ENCODE measurements around the gene LMCD1. TPM values are rescaled to one million over a fixed set of nuclear protein-coding genes. Genes with fewer than 3 reads are reported as not detected.

LMCD1 gene
- polyA plus RNA-seq, 4 donors = 28.6 to 32.4 (median 30.7) TPM

DNA sequence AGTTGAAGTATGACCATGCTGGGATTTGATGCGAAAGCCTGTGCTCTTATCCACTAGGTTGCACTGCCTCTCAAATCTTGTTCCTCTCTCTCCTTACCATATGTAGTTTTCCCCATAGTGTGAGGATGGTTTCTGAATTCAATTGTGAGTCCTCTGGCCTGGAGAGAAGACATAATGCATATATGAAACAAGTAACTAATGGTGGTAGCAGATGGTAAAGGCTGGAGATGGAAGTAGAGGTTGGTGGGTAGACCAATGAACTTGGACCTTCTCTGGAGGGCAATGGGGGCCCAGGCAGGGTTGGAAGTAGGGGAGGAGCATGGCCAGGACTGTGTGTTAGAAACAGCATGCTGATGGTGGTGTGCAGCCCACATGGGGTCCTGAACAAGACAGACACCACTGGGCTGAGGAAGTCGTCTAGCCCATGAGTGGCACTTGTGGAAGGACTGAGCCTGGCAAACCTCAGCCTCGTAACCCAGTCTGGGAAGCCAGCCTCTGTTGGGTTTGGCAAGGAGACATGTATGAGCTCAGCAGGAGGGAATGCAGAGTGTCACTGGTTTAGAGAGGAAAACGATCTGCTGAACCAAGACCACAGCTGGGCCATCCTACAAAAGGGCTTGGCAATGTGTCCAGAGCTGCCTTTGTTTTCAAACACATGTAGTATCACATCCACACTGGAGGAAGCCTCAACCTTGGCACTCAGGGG lies 18.5 kb upstream of the LMCD1 start:
- DNase-seq (ENCODE audit: low read depth in 4 of 4, low spot score in 2 of 4) = no peak

DNA sequence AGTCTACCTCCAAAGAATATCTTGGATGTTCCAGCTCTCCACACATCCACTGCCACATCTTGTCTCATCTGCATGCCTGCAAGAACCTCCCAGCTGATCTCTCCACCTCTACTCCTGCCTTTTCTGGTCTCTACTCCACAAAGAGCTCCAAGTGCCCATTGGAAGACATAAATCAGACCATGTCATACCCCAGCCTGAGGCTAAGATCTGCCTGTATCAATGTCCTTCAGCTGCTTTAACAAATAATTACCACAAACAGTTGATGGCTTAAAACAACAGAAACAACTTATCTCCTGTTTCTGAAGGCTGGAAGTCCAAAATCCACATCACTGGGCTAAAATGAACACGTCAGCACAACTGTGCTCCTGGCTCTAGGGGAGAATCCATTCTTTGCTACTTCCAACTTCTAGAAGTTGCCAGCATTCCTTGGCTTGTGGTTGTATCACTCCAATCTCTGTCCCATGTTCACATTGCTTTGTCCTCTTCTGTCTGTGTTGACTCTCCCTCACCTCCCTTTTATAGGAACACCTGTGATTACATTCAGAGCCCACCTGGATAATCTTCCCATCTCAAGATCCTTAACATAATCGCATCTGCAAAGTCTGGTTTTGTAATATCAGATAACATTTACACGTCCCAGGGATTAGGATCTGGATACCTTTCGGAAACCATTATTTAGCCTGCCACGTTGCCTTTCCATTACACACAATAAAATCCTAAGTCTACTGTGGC lies 17.0 kb upstream of the LMCD1 start:
- DNase-seq (ENCODE audit: low read depth in 4 of 4, low spot score in 2 of 4) = no peak

- DNase-seq (ENCODE audit: low read depth in 4 of 4, low spot score in 2 of 4) = no peak
These were observed 16.3 kb upstream of the LMCD1 start for GRCh38 chr3:8485141-8485870.

DNA sequence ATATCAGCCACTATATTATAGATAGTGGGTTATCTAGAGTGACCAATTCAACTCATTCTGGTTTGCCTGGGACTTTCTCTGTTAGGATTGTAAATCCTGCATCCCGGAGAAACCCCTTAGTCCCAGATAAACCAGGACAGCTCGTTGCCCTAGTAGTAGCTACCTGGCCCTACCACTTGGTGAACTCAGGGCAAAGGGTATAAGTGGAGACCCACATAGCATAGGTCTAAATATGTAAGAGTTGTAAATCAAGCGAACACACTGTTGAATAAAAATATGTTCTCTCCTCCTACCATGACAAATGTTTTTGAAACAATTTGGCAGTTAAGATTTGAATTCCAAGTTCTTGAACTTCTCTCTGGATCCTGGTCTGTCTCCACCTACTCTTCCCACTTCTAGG lies 15.7 kb upstream of the LMCD1 start:
- DNase-seq (ENCODE audit: low read depth in 4 of 4, low spot score in 2 of 4) = no peak

DNA sequence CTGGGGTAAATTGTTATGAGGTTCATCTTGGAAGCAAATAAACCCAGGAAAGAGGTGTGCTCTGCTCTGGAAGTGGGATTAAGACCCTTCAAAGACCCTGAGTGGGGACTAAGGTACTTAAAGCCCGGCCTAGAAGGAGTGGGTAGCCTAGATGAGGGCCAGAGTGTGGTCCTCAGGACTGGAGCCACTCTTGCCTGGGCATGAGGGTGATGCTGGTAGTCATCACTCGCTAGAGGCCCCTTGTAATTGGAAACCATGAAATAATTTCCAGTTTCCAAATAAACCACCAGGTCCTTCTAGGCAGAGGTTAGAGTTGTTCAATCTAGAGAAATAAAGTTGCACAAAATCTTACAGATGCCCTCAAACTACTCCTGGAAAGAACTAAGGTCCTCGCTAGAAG lies 15.2 kb upstream of the LMCD1 start:
- DNase-seq (ENCODE audit: low read depth in 4 of 4, low spot score in 2 of 4) = no peak

DNA sequence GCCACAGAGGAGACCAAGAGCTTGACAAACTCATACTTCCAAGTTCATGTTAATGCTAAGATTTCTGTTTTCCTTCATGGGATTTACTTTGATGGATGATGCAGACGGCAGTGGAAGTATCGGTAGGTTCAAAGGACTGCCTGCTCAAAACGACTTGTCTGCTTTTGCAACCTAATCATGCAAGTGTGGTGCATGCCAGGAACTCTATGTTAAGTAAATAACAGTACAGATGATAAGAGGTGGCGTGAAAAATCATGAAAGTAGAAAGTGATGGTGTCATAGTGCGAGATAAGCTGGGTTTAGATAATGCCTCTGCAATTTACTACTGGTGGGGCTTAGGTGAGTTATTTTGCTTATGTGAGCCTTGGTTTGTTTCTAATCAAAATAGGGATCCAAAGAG lies 14.7 kb upstream of the LMCD1 start:
- DNase-seq (ENCODE audit: low read depth in 4 of 4, low spot score in 2 of 4) = no peak

- no peak for DNase-seq (ENCODE audit: low read depth in 4 of 4, low spot score in 2 of 4)
These were observed 13.2 kb upstream of the LMCD1 start for GRCh38 chr3:8488411-8488810.

GRCh38 chr3:8488877-8489276 lies 12.7 kb upstream of the LMCD1 start:
- DNase-seq (ENCODE audit: low read depth in 4 of 4, low spot score in 2 of 4) = no peak

DNA sequence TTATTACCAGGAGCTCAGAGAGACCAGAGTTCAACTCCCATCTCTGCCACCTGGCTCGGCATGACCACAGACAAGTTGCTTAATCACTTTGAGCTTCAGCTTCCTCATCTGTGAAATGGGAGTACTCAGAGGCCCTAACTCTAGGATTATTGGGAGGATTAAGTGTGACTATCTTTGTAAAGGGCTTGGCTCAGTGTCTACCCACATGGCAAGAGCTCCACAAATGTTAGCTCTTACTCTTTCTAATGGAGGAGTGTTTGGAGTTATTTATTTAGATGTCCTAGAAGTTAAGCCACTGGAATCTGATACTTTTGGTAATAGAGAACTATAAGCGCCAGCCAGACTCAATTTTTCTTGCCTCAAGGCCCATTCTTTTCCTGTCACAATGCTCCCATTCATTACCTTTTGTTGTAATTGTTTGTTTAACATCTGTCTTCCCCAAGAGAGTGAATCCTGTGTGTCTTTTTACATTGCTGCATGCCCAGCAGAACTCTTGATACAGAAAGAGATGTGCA lies 12.3 kb upstream of the LMCD1 start:
- no peak for DNase-seq (ENCODE audit: low read depth in 4 of 4, low spot score in 2 of 4)

DNA sequence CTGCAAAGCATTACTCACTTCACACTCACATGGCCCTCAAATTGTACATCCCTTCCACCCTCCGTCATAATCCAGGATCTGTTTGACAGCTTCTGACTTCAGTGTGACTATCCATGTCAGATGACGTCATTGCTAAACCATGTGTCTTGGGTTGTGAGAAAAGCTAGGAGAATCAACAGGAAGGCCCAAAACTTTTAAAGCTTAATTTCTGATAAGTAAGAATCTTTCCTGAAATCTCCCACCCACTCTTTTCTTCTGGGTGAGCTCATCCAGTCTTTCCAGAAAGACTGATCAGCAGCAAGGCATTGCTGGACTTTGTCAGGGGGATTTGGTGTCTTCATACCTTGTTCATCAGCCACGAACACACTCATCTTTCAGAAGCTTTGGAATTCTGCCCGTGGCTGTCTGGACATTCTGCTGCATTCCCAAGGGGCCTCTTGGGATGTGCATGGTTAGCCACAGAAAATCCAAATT lies 11.5 kb upstream of the LMCD1 start:
- DNase-seq (ENCODE audit: low read depth in 4 of 4, low spot score in 2 of 4) = no peak

GRCh38 chr3:8491271-8492144 lies 10.1 kb upstream of the LMCD1 start:
- DNase-seq (ENCODE audit: low read depth in 4 of 4, low spot score in 2 of 4) = no peak

DNA sequence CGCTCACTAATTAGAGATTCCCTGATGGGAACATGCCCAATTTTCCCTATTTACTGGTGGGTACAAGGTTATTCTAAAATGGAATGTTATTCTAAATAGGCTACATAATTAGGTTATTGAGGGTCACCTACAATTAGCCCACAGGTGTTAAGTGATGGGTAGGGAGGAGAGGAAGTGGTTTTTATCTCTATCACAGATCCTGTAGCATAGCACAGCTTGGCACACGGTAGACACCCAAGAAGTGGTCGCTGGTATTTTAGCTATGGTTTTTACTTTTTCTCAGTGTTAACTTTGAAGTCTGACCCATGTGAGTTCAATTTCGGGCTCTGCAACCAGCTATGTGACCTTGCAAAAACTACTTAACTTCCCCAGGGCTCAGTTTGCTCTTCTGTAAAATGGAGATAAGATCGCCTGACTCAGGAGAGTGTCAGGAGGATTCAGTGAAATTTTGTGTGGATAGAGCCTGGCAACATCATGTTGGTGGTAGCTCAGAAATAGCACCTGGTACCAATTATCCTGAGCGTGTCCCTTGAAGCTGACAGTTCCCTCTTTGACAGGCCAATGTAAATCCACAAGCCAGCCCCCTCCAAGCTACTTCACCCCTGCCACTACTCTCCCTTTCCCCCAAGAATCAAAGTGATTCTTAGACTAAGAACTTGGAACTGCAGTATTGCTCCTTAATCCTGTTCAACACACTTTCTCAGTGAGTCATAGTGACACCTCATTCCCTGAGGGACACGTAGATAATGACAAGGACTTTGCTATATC lies 8.7 kb upstream of the LMCD1 start:
- DNase-seq (ENCODE audit: low read depth in 4 of 4, low spot score in 2 of 4) = no peak

GRCh38 chr3:8493744-8494143 lies 7.9 kb upstream of the LMCD1 start:
- DNase-seq (ENCODE audit: low read depth in 4 of 4, low spot score in 2 of 4) = no peak

- no peak for DNase-seq (ENCODE audit: low read depth in 4 of 4, low spot score in 2 of 4)
These were observed 7.3 kb upstream of the LMCD1 start for GRCh38 chr3:8494327-8494726.

DNA sequence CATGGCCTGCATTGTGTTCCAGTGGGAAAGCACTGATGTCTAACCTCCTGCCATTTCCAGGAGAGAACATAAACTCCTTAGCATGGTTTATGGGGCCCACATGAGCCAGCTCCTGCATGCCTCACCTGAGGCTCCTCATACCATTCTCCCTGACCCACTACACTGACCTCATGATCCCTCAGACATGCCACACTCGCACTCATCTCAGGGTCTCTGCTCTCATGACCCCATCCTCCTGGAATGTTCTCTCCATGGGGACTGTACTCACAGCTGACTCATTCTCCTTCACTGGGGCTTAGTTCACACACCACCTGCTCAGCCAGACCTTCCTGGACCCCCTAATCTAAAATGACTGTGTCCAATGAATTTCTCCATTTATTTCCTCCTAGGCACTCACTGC lies 4.0 kb upstream of the LMCD1 start:
- DNase-seq (ENCODE audit: low read depth in 4 of 4, low spot score in 2 of 4) = no peak

DNA sequence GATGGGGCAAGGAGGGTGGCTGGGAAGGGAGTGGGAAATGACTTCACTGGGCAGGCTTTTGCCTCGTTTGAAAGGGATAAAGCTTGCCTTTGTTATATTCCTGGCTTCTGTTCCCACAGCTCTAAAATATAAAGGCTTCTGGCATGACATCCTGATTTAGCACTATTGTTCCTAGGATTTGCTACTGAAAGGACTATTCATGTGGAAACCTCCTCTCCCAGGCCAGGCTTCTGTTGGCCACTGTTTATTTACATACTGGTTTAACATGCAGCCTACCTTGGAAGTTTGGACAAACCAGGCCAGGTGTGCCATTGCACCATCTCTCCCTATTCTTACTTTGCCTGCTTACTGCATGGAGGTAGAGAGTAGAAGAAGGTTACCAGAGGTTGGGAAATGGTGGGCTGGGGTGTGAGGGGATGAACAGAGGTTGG lies 2.4 kb upstream of the LMCD1 start:
- DNase-seq (ENCODE audit: low read depth in 4 of 4, low spot score in 2 of 4) = no peak

- no peak for DNase-seq (ENCODE audit: low read depth in 4 of 4, low spot score in 2 of 4)
These were observed 1.2 kb upstream of the LMCD1 start for GRCh38 chr3:8500319-8500988.

DNA sequence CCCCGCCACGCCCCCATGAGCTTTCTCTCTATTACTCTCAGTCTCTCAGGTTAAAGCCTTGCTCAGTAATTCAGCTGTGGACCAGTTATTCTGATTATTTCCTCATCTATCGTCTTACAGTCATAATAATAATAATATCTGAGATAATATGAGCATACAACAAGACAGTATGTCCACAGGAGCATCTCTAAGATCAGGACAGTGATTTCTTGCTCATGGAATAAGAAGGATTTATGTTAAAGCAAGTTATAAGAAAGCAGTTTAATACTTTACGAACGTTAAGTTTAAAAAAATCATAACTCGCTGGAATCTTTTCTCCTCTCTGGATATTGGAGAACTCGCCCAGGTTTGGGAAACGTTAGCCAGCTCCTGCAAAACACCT lies 643 bp upstream of the LMCD1 start:
- DNase-seq (ENCODE audit: low read depth in 4 of 4, low spot score in 2 of 4) = no peak

GRCh38 chr3:8503461-8503860 lies 1.8 kb downstream of the LMCD1 start:
- DNase-seq (ENCODE audit: low read depth in 4 of 4, low spot score in 2 of 4) = no peak
